Stimulated activated naive B cell treated with anti-CD40 and anti-IgM and Interleukin-4, amounts not matched to agents 10 μg/mL and 1 μg/mL and 100 μg/mL, for 72 hours (primary cell): ENCODE measurements around the gene MZT2B.
A peak's percentile ranks its signal among the peaks of the same experiment; 100 is the strongest.
"Not testable (repeated sequence)": the region's sequence is repeated elsewhere in the genome, so short reads cannot be mapped to it uniquely, and the experiment has no call there.

Experiments
- ATAC-seq, 2 donors: fragments of 150-1000 bp; cut with Tn5 transposase; replicated peaks; 2 replicates each; pipeline ENCODE4 v1.10.0; 2021; ENCODE audit warnings: moderate library complexity in 1 of 2
- DNase-seq: peaks from one replicate; pipeline ENCODE4 v3.0.0; 2021
- H3K27ac Mint-ChIP-seq: one replicate; pipeline ENCODE4 v1.8.0; 2022; ENCODE audit warnings: mild to moderate bottlenecking, mixed read lengths
- H3K27me3 Mint-ChIP-seq, 2 donors: one replicate each; pipeline ENCODE4 v1.8.0; 2022; ENCODE audit warnings: mixed read lengths in 2 of 2
- H3K36me3 Mint-ChIP-seq, 2 donors: one replicate each; pipeline ENCODE4 v1.8.0; 2022; ENCODE audit warnings: mixed read lengths in 2 of 2, mild to moderate bottlenecking in 1 of 2
- H3K4me1 Mint-ChIP-seq, 2 donors: one replicate each; pipeline ENCODE4 v1.8.0; 2022; ENCODE audit warnings: mixed read lengths in 2 of 2, mild to moderate bottlenecking in 1 of 2
- H3K4me3 Mint-ChIP-seq, 2 donors: one replicate each; pipeline ENCODE4 v1.8.0; 2022; ENCODE audit warnings: mild to moderate bottlenecking in 2 of 2, mixed read lengths in 2 of 2, moderate library complexity in 1 of 2
- H3K9me3 Mint-ChIP-seq, 2 donors: one replicate each; pipeline ENCODE4 v1.8.0; 2022; ENCODE audit warnings: mixed read lengths in 2 of 2, mild to moderate bottlenecking in 1 of 2

MZT2B gene

DNA sequence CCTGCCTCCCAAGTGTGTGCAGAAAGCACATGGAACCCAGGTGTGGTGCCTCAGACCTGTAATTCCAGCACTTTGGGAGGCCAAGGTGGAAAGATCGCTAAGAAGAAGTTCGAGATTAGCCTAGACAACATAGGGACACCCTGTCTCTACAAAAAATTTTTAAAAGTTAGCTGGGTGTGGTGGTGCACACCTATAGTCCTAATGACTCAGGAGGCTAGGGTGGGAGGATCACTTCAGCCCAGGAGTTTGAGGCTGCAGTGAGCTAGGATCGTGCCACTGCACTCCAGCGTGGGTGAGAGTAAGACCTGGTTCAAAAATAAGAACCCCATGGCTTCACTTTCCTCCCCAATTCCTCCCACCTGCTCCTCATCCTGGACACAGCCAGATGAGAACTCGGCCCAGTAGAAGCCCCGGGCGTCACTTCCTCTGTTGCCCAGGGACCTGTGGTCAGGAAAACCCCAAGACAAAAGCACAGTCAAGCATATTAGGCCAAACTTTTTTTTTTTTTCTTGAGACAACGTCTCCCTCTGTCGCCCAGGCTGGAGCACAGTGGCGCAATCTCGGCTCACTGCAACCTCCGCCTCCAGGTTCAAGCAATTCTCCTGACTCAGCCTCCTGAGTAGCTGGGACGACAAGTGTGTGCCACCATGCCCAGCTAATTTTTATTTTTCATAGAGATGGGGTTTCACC, 24.1 kb upstream of the MZT2B start:
- H3K9me3 Mint-ChIP-seq, H3K27me3 Mint-ChIP-seq: not testable (repeated sequence)
- Mint-ChIP-seq H3K4me3 (peak overlapping the region; percentile 21 to 43), H3K4me1 (peaks cover 30 to 43% of the 10 kb centered on the region in 2 donors), H3K36me3 (peaks cover 53 to 77% of the 10 kb centered on the region in 2 donors), H3K27ac (peak overlapping the region; percentile 93)
- DNase-seq: peak; percentile 86
- ATAC-seq: peak; percentile 92 to 94

DNA sequence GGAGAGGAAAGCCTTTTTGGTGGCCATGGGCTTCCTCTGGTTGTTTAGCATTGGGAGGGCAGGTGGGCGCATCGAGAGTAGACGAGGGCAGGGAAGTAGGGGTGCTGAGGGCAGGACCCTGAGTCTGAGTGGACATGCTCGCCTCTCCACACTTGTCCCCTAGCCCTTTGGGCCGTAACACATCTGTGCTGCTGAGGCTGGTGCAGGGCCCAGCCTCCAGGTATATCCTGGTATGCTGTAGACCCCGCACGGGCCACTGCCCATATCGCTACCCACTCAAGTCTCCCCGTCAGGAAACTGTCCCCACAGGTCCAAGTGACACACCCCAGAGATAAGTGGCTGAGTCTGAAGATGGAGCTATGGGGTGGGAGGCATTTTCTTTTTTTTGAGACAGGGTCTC, 23.4 kb upstream of the MZT2B start:
- H3K36me3 Mint-ChIP-seq: peaks cover 51 to 77% of the 10 kb centered on the region in 2 donors
- DNase-seq: no peak
- peaks cover 30 to 43% of the 10 kb centered on the region in 2 donors for H3K4me1 Mint-ChIP-seq
- peak overlapping the region; percentile 93 for H3K27ac Mint-ChIP-seq
- H3K9me3 Mint-ChIP-seq: peaks cover 0 to 4% of the 10 kb centered on the region in 2 donors
- H3K27me3 Mint-ChIP-seq: no peaks in the 10 kb centered on the region
- ATAC-seq: no peak
- H3K4me3 Mint-ChIP-seq: peak overlapping the region in 1 of 2 donors; percentile 43

DNA sequence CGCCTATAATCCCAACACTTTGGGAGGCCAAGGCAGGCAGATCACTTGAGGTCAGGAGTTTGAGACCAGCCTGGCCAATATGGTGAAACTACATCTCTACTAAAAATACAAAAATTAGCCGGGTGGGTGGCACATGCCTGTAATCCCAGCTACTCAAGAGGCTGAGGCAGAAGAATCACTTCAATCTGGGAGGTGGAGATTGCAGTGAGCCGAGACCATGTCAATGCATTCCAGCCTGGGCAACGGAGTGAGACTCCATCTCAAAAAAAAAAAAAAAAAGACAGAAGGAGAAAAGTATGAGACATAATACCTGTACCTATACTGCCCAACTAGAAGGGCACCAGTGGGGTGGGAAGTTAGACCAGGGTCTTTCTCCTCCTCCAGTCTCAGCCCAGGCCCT, 22.7 kb upstream of the MZT2B start:
- not testable (repeated sequence) for ATAC-seq, H3K27me3 Mint-ChIP-seq

DNA sequence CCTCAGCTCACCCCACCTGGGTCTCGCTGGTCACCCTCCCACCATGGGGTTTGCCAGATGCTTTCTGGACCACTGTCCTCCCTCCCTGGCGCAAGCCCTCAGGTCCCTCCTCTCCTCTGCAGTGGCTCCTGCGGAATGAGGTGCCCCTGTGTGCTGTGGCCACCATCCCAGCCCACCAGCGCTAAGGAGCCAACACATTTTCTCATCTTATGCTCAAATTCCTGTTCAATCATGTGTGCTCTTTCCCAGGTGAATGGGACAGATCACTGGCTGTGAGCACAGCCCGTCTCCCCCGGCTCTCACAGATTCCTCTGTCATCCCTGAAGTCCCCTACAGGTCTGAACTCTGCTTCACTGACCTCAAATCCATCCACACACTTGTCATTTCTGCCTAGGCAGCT, 21.9 kb upstream of the MZT2B start:
- H3K9me3 Mint-ChIP-seq: peaks cover 0 to 4% of the 10 kb centered on the region in 2 donors
- peaks cover 29 to 43% of the 10 kb centered on the region in 2 donors for H3K4me1 Mint-ChIP-seq
- H3K27me3 Mint-ChIP-seq: no peaks in the 10 kb centered on the region
- H3K36me3 Mint-ChIP-seq: peaks cover 51 to 79% of the 10 kb centered on the region in 2 donors
- peak overlapping the region; percentile 62 for H3K27ac Mint-ChIP-seq
- ATAC-seq (no peak), DNase-seq (no peak)
- peak overlapping the region in 1 of 2 donors; percentile 50 for H3K4me3 Mint-ChIP-seq

More for the DNA sequence above, 22.7 kb upstream of the MZT2B start:
- H3K9me3 Mint-ChIP-seq, DNase-seq, H3K4me3 Mint-ChIP-seq: not testable (repeated sequence)
- peaks cover 30 to 43% of the 10 kb centered on the region in 2 donors for H3K4me1 Mint-ChIP-seq
- H3K27ac Mint-ChIP-seq: peak overlapping the region; percentile 69
- peaks cover 54 to 79% of the 10 kb centered on the region in 2 donors for H3K36me3 Mint-ChIP-seq

DNA sequence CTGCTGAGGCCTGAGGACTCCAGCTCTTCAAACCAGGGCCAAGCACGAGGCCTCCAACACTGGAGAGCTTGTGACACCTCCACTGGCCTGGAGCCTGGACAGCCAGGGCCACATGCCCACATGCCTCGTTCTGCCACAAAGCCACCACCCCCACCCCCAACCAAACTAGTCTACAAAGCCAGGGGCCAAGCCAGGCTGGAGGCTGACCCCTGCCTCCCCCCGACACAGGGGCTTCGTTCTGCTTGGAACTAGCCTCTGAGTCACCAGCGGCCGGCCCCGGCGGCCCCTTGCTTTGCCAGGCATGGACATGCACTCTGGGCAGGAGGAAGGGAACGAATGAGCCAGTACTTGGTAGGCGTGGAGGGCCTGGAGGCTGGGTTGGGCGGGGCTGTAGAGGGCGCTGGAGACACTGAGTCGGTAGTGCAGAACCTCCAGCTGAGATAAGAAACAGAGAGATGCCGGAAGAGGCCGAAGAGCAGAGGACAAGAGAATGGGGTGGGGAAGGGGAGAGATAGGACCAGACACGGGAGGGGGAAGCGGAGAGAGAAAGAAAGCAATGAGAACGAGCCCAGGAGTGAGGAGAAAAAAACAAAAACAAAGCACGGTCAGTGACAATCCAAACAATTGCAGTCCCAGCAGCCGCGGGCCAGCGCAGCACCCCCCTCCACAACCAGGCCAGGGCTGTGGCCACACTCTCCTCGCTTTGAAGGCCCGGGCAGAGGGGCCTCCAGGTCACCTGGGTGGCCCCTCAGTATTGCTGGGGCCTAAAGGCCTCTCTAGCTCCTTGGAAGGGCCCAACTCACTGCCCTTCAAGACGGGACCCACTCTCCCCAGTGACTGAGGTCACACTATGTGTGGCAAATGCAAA, 21.0 kb upstream of the MZT2B start:
- ATAC-seq, H3K27me3 Mint-ChIP-seq, H3K4me3 Mint-ChIP-seq, H3K9me3 Mint-ChIP-seq, DNase-seq: not testable (repeated sequence)
- Mint-ChIP-seq H3K4me1 (peaks cover 28 to 43% of the 10 kb centered on the region in 2 donors), H3K27ac (peak overlapping the region; percentile 49), H3K36me3 (peaks cover 50 to 81% of the 10 kb centered on the region in 2 donors)

DNA sequence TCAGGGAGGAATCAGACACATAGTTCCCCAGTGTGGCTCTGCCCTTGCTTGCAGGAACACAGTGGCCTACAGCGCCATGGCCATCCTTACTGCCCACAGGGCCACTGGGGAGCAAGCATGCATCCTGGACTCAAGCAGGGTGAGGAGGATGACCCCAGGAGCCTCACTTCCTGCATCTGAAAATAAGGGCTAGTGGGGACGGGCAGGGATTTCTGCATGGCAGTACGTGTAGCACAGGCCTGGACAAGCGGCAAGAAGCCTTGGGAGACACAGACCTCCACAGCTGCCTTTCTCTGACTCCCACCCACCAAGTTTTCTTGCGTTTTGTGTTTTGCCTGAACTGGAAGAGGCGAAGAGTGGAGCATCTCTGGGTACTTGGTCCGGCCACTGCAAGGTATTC, 19.6 kb upstream of the MZT2B start:
- Mint-ChIP-seq H3K4me1 (peaks cover 23 to 30% of the 10 kb centered on the region in 2 donors), H3K36me3 (peaks cover 46 to 82% of the 10 kb centered on the region in 2 donors)
- not testable (repeated sequence) for H3K27ac Mint-ChIP-seq, H3K4me3 Mint-ChIP-seq, H3K9me3 Mint-ChIP-seq, ATAC-seq, DNase-seq, H3K27me3 Mint-ChIP-seq

DNA sequence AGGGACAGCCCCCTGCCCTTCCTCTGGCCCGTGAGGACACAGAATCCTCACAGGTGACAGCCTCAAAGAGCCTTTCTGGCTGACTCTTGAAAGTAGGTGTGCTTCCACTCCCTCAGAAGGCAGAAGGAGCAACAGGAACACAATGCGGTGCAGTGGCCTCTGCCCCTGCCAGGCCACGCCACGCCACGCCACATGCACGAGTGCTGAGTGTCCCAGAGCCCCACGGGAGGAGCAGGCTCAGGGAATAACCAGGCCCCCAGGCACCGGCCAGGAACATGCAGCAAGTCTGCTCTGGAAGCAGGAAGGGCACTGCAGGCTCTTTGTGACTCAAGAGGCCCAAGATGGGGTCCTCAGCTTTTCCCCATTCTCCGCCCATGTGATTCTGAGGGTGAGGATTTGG, 19.1 kb upstream of the MZT2B start:
- no peak for ATAC-seq
- Mint-ChIP-seq H3K4me3 (no peak overlapping the region), H3K4me1 (peaks cover 18 to 25% of the 10 kb centered on the region in 2 donors), H3K27me3 (no peaks in the 10 kb centered on the region), H3K36me3 (peaks cover 46 to 82% of the 10 kb centered on the region in 2 donors), H3K27ac (no peak overlapping the region), H3K9me3 (no peaks in the 10 kb centered on the region)
- no peak for DNase-seq

DNA sequence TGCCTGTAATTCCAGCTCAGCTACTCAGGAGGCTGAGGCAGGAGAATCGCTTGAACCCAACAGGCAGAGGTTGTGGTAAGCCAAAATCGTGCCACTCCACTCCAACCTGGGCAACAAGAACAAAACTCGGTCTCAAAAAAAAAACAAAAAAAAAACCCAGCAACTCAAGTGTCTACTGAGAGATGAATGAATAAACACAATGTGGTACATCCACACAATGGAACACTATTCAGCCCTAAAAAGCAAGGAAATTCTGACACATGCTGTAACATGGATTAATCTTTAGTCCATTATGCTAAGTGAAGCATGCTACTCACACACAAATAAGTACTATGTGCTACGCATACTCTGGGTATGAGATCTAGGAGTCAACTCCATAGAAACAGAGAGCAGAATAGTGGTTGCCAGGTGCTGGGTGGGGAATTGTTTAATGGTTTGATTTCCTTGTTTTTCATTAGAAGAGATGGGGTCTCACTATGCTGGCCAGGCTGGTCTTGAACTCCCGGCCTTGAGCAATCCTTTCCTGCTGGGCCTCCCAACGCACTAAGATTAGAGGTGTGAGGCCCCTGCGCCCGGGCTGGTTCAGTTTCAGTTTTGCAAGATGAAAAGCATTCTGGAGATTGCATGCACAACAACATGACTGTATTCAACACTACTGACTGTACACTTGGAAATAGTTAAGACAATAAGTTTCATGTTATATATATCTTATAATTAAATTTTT, 16.6 kb upstream of the MZT2B start:
- ATAC-seq (no peak), DNase-seq (no peak)
- Mint-ChIP-seq H3K4me1 (peaks cover under 1 to 3% of the 10 kb centered on the region in 2 donors), H3K27ac (no peak overlapping the region), H3K36me3 (peaks cover 43 to 70% of the 10 kb centered on the region in 2 donors), H3K27me3 (no peaks in the 10 kb centered on the region), H3K9me3 (no peaks in the 10 kb centered on the region), H3K4me3 (no peak overlapping the region)

DNA sequence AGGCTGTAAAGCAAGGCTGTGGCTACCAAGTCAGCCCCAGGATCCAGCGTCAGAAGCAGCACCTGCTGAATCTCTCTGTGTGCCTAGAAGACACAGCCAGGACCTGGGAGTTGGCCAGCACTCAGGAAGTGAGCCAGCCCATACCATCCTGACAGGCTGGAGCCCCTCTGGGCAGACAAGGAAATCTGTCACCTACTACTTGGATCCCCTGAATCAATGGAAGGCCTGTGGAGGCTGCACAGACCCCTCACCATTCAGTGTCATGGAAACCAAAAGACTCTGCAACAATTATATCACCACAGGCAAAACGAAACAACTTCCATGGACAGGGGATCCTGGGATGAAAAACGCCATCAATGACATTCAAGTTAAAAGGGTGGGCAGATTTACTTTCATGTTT, 15.5 kb upstream of the MZT2B start:
- Mint-ChIP-seq H3K36me3 (peaks cover 41 to 65% of the 10 kb centered on the region in 2 donors), H3K27ac (peak overlapping the region; percentile 27)
- not testable (repeated sequence) for ATAC-seq, H3K27me3 Mint-ChIP-seq, H3K4me1 Mint-ChIP-seq, H3K9me3 Mint-ChIP-seq, DNase-seq, H3K4me3 Mint-ChIP-seq

DNA sequence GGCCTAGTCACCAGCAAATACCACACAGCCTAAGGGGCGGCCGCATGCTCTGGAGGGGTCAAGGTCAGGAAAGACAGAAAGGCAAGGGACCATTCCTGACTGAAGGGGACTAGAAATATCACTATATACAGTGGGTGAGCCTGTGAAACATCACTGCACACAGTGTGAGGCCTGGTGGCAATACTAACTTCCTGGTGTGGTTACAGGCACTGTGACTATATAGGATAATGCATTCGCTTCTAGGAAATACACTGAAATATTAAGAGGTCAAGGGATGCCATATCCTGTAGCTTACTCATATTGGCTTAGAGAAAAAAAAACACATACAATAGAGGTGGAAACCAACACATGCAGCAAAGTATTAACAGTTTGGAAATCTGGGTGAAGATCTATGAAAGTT, 12.9 kb upstream of the MZT2B start:
- ATAC-seq, H3K4me3 Mint-ChIP-seq, H3K4me1 Mint-ChIP-seq, H3K27ac Mint-ChIP-seq, DNase-seq, H3K27me3 Mint-ChIP-seq, H3K9me3 Mint-ChIP-seq: not testable (repeated sequence)
- peaks cover 43 to 59% of the 10 kb centered on the region in 2 donors for H3K36me3 Mint-ChIP-seq

DNA sequence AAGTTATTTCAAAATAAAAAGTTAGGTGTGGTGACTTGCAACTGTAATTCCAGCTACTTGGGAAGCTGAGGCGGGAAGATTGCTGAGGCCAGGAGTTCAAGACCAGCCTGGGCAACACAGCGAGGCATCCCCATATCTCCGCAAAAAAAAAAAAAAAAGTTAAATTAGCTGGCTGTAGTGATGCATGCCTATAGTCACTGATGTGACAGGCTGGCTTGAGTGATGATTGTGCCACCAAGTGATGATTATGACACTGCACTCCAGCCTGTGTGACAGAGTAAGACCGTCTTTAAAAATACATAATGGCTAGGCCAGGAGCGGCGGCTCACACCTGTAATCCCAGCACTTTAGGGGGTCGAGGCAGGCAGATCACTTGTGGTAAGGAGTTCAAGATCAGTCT, 12.2 kb upstream of the MZT2B start:
- H3K4me3 Mint-ChIP-seq: no peak overlapping the region
- no peaks in the 10 kb centered on the region for H3K4me1 Mint-ChIP-seq
- H3K27ac Mint-ChIP-seq: no peak overlapping the region
- peaks cover 39 to 53% of the 10 kb centered on the region in 2 donors for H3K36me3 Mint-ChIP-seq
- no peaks in the 10 kb centered on the region for H3K9me3 Mint-ChIP-seq
- ATAC-seq (no peak), DNase-seq (no peak)
- no peaks in the 10 kb centered on the region for H3K27me3 Mint-ChIP-seq

DNA sequence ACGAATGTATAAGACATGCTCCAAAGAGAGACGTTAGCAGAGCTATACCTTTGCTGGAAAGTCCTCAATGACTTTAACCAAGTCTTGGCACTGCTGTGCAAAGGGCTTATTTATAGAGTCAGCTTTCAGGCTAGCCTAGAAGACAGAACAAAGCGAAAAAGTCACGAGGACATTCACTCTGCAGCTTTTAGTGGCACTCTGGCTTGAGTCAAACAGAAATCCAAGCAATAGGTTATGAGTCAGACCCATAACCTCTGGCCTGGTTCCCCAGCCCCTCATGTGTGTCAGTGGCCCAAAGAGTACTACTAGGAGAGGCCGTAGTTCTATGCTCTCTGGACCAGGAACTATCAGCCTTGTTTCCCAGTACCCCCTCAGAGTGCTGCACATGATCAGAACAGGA, 7.2 kb upstream of the MZT2B start:
- H3K9me3 Mint-ChIP-seq, H3K27ac Mint-ChIP-seq, H3K4me1 Mint-ChIP-seq, DNase-seq, H3K4me3 Mint-ChIP-seq, H3K27me3 Mint-ChIP-seq: not testable (repeated sequence)
- ATAC-seq: peak in 1 of 2 donors; percentile 51
- H3K36me3 Mint-ChIP-seq: peaks cover 19 to 38% of the 10 kb centered on the region in 2 donors

DNA sequence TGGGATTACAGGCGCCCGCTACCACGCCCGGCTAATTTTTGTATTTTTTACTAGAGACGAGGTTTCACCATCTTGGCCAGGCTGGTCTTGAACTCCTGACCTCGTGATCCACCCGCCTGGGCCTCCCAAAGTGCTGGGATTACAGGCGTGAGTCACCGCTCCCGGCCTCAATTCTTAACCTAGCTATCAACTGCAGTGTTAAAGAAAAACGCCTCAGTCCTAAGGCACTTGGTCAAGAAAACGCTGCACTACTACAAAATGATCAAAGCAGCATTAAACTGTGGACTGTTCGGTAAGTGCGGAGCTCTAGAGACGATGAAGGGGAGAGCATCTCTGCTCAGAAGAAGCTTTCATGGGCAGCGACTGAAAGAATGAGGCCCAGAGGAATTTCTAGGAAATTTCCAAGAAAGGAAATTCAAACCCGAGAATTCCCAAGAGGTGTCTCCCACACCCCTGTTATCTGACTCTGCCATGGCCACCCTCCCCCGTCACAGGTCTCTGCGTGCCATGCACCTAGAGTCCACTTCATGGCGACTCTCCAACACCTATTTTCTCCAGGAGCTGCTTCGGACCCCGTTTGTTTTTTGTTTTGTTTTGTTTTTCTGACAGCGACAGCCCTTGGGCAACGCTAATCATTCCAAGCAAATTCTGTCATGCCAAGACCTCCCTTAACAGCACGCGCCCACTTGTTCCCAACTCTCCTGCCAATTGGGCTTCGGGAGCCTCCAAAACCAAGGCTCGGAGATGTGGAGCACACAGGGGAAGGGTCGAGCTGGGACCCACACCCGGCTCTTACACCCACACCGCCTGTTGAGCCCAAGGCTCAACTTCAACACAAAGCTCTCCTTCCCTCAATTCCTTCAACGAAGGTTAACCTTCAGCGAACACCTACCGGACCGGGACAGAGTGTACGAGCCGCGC, 1.4 kb upstream of the MZT2B start:
- Mint-ChIP-seq H3K27ac (peak overlapping the region; percentile 96), H3K36me3 (peaks cover 14 to 30% of the 10 kb centered on the region in 2 donors), H3K4me1 (peaks cover 10 to 33% of the 10 kb centered on the region in 2 donors), H3K4me3 (peak overlapping the region; percentile 89 to 92)
- not testable (repeated sequence) for H3K27me3 Mint-ChIP-seq, DNase-seq, H3K9me3 Mint-ChIP-seq, ATAC-seq
